ENCODE results near the gene ZNF280B. TPM values are rescaled to one million over a fixed set of nuclear protein-coding genes. Genes with fewer than 3 reads are reported as not detected.

ZNF280B gene
- polyA plus RNA-seq, 3 donors = 0.04 TPM; not detected in 2

- no peak overlapping the region for H3K4me3 Mint-ChIP-seq
- no peak for TF ChIP-seq CTCF (IDR thresholded peaks at IDR 0.05)
- no peaks in the 10 kb centered on the region for H3K36me3 Mint-ChIP-seq
- H3K9me3 Mint-ChIP-seq = no peaks in the 10 kb centered on the region
- Histone ChIP-seq H4K20me1 (ENCODE audit: insufficient read depth, low read length) (no peaks in the 10 kb centered on the region), H2AFZ (ENCODE audit: insufficient read depth, low read depth, low read length, poor library complexity, severe bottlenecking) (no peak overlapping the region), H3K79me2 (ENCODE audit: insufficient read depth, low read length) (no peaks in the 10 kb centered on the region), H3K36me3 (replicated peaks in 1 of 2; ENCODE audit: control insufficient read depth in 1 of 2, insufficient read depth in 2 of 2, low read length in 2 of 2) (no peaks in the 10 kb centered on the region), H3K4me3 (replicated peaks in 1 of 3; ENCODE audit: low read depth in 2 of 3, low read length in 3 of 3) (no peak overlapping the region), H3K9ac (ENCODE audit: insufficient read depth, low read length, poor library complexity, severe bottlenecking) (no peak overlapping the region), H3K9me3 (replicated peaks in 1 of 2; ENCODE audit: control insufficient read depth in 1 of 2, insufficient read depth in 1 of 2, low read length in 2 of 2) (no peaks in the 10 kb centered on the region), H3K4me2 (replicated peaks; ENCODE audit: extremely low read depth, low read length, poor library complexity, severe bottlenecking) (no peak overlapping the region), H3K27ac (ENCODE audit: low read depth in 1 of 2, low read length in 2 of 2) (no peak overlapping the region), H3K27me3 (ENCODE audit: control insufficient read depth in 2 of 2, insufficient read depth in 2 of 2, low read length in 2 of 2) (no peaks in the 10 kb centered on the region), H3K4me1 (ENCODE audit: control insufficient read depth in 1 of 2, insufficient read depth in 2 of 2, low read length in 2 of 2) (no peaks in the 10 kb centered on the region)
- peaks cover 4% of the 10 kb centered on the region for H3K4me1 Mint-ChIP-seq
- peaks cover 0 to 3% (median 0%) of the 10 kb centered on the region in 3 donors for H3K27me3 Mint-ChIP-seq (ENCODE audit: low read depth in 3 of 3)
- H3K27ac Mint-ChIP-seq = no peak overlapping the region
- no peak for DNase-seq
- intact Hi-C loops (cut with micrococcal nuclease) = no loop called here
- WGBS (ENCODE audit: insufficient coverage) = 91% methylated on average over 2 of the region's 2 CpGs
Observed at GRCh38 chr22:22479116-22479515, 29.4 kb downstream of the ZNF280B start.

DNA sequence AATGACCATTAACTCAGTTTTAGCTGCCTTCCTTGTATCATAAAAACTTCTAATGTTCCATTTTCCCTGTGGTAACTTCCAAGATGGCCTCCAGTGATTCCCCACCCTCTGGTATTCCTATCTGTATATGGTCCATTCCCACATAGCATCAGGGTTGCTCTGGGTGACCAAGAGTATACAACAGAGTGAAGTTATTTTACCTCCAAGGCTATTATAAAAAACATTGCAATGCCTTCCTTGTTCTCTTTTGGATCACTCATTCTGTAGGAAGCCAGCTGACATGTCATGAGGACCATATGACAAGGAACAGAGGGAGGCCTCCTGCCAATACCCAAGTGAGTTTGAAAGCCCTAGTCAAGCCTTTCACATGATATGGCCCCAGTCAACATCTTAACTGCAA, 30.1 kb downstream of the ZNF280B start:
- Mint-ChIP-seq H3K36me3 (no peaks in the 10 kb centered on the region), H3K4me3 (no peak overlapping the region), H3K27me3 (ENCODE audit: low read depth in 3 of 3) (peaks cover 0 to 5% (median 0%) of the 10 kb centered on the region in 3 donors), H3K9me3 (no peaks in the 10 kb centered on the region), H3K4me1 (peaks cover 4% of the 10 kb centered on the region), H3K27ac (no peak overlapping the region)
- Histone ChIP-seq H3K27ac (ENCODE audit: low read depth in 1 of 2, low read length in 2 of 2) (no peak overlapping the region), H3K79me2 (ENCODE audit: insufficient read depth, low read length) (no peaks in the 10 kb centered on the region), H3K9ac (ENCODE audit: insufficient read depth, low read length, poor library complexity, severe bottlenecking) (no peak overlapping the region), H3K36me3 (replicated peaks in 1 of 2; ENCODE audit: control insufficient read depth in 1 of 2, insufficient read depth in 2 of 2, low read length in 2 of 2) (no peaks in the 10 kb centered on the region), H2AFZ (ENCODE audit: insufficient read depth, low read depth, low read length, poor library complexity, severe bottlenecking) (no peak overlapping the region), H3K27me3 (ENCODE audit: control insufficient read depth in 2 of 2, insufficient read depth in 2 of 2, low read length in 2 of 2) (no peaks in the 10 kb centered on the region), H3K4me1 (ENCODE audit: control insufficient read depth in 1 of 2, insufficient read depth in 2 of 2, low read length in 2 of 2) (no peaks in the 10 kb centered on the region), H3K9me3 (replicated peaks in 1 of 2; ENCODE audit: control insufficient read depth in 1 of 2, insufficient read depth in 1 of 2, low read length in 2 of 2) (no peaks in the 10 kb centered on the region), H4K20me1 (ENCODE audit: insufficient read depth, low read length) (no peaks in the 10 kb centered on the region), H3K4me2 (replicated peaks; ENCODE audit: extremely low read depth, low read length, poor library complexity, severe bottlenecking) (no peak overlapping the region), H3K4me3 (replicated peaks in 1 of 3; ENCODE audit: low read depth in 2 of 3, low read length in 3 of 3) (no peak overlapping the region)
- no peak for DNase-seq
- intact Hi-C loops (cut with micrococcal nuclease) = no loop called here
- TF ChIP-seq CTCF (IDR thresholded peaks at IDR 0.05) = no peak

Measured in CD14-positive monocyte (primary cell).